ENCODE measurements around the gene INO80.

The INO80 gene

GRCh38 chr15:41039121-41039520 is 77.0 kb downstream of the INO80 start:
- DNase-seq = no peak

- no peak for DNase-seq
Observed at GRCh38 chr15:41032079-41032328, 84.1 kb downstream of the INO80 start.

- DNase-seq = peak; percentile 11
Observed at GRCh38 chr15:41031232-41032078, 84.6 kb downstream of the INO80 start.

- DNase-seq = no peak
Observed at GRCh38 chr15:41028853-41029252, 87.2 kb downstream of the INO80 start.

GRCh38 chr15:41025393-41025792 is 90.7 kb downstream of the INO80 start:
- no peak for DNase-seq

- no peak for DNase-seq
Observed at GRCh38 chr15:41024885-41025284, 91.2 kb downstream of the INO80 start.

- peak; percentile 95 for DNase-seq
Observed at GRCh38 chr15:41024131-41024530, 91.9 kb downstream of the INO80 start.

GRCh38 chr15:41022487-41023090 is 93.5 kb downstream of the INO80 start:
- DNase-seq = peak; percentile 54

- DNase-seq = no peak
Observed at GRCh38 chr15:41020829-41021228, 95.3 kb downstream of the INO80 start.

- DNase-seq = no peak
Observed at GRCh38 chr15:41020311-41020710, 95.8 kb downstream of the INO80 start.

GRCh38 chr15:41019174-41019573 is 96.9 kb downstream of the INO80 start:
- no peak for DNase-seq

- DNase-seq = no peak
Observed at GRCh38 chr15:41018534-41018933, 97.5 kb downstream of the INO80 start.

GRCh38 chr15:41017066-41017735 is 98.9 kb downstream of the INO80 start:
- no peak for DNase-seq

- DNase-seq = no peak
Observed at GRCh38 chr15:41013691-41014414, 102.2 kb downstream of the INO80 start.

- DNase-seq = no peak
Observed at GRCh38 chr15:41011055-41011815, 104.8 kb downstream of the INO80 start.

- no peak for DNase-seq
Observed at GRCh38 chr15:41010345-41010744, 105.7 kb downstream of the INO80 start.

- DNase-seq = no peak
Observed at GRCh38 chr15:41006479-41006878, 109.6 kb downstream of the INO80 start.

GRCh38 chr15:41004490-41004889 is 111.6 kb downstream of the INO80 start:
- DNase-seq = no peak

GRCh38 chr15:41001524-41002214 is 114.4 kb downstream of the INO80 start:
- no peak for DNase-seq

GRCh38 chr15:40999190-40999589 is 116.9 kb downstream of the INO80 start:
- peak; percentile 37 for DNase-seq

- no peak for DNase-seq
Observed at GRCh38 chr15:40995656-40996055, 120.4 kb downstream of the INO80 start.

- DNase-seq = no peak
Observed at GRCh38 chr15:40992825-40993224, 123.3 kb downstream of the INO80 start.

All from fibroblast of skin of right biceps (primary cell).